ENCODE data around the gene ADAMTS17.

The ADAMTS17 gene

DNA sequence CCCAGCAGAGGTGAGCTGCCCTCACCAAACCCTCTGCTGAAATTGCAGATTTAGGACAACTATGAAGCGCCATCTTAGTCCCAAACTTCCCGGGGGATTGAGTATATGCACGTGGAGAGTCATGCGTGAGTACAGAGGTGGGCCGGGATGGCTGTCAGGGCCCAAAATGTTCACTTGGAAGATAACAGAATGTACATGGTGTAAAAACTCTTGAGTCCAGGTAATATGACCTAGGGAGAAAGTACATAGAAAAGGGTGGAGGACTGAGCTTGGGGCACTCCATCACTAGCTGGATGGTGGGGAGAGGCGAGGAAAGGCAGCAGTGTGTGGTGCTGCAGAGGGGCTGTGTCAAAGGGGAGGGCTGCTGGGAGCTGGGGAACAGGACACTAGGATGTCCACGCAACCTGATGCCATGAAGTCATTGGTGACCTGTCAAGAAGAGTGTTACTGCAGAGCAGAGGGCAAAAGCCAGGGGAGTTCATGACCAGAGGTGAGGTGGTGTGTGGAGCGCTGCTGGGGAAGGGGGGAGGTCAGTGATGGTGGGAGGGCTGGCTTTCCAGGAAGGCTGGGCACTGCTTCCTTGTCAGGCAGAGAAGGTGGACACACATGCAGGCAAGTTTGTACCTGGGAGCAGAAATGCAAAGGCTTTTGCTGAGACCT is 372.4 kb downstream of the ADAMTS17 start:
- no peak for DNase-seq (ENCODE audit: low spot score)

DNA sequence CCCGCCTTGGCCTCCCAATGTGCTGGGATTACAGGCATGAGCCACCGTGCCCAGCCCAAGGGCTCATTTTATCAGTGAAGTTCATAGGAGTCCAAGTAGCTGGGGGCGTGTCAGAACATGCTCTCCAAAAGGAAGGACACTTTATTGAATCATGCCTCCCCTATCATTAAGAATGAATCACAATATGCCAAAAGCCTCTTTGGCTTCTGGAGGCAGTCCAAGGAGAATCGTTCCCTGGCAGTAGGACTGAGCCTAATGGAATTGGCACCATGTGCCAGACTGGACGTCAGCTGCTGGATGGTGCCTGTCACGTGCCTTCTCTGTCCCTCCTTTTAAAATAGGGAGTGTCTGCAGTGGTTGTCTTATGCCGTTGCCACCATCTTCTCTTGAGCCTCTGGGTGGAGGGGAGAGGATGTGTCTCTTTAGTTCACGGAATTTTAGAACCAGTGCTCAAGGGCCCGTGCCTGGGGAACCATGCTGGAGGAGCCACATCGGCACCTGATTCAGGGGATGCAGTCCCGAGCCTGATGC is 373.9 kb downstream of the ADAMTS17 start:
- DNase-seq (ENCODE audit: low spot score) = no peak

DNA sequence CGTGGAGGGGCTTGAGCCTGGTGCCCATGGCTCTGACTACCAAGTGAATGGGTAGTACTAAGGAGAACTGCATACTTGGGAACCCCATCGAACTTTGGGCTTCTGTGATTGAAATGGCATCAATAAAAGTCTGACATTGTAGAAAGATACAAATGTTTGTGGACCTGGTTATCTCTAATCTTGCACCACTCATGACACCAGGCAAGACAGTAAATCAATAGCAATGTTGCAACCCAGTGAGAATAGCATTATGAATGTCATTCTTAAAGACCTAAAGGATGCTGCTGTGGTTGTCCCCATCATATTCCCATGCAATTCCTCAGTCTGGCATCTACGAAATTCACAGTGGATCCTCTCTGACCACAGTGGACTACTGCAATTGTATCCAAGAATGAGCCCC is 375.0 kb downstream of the ADAMTS17 start:
- no peak for DNase-seq (ENCODE audit: low spot score)

- no peak for DNase-seq (ENCODE audit: low spot score)
Observed at GRCh38 chr15:99965376-99965775, 376.4 kb downstream of the ADAMTS17 start.

DNA sequence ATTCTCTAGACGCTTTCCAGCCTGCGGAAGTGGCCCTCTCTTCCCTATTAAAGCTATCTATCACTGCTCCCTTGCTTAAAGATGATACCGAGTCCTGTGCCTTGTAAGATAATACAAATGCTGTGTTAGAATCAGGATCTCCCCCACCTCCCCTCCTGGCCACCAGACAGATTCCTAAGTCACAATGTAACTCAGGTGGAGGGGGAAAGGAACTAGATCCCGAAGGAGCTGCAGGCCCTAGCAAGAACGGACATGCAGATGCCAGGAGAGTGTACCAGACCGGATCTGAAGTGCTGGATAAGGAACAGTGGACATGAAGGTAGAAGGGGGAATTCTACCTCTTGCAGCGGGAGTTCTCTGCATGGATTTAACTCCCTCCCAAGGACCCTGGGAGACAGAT is 377.8 kb downstream of the ADAMTS17 start:
- DNase-seq (ENCODE audit: low spot score) = no peak

DNA sequence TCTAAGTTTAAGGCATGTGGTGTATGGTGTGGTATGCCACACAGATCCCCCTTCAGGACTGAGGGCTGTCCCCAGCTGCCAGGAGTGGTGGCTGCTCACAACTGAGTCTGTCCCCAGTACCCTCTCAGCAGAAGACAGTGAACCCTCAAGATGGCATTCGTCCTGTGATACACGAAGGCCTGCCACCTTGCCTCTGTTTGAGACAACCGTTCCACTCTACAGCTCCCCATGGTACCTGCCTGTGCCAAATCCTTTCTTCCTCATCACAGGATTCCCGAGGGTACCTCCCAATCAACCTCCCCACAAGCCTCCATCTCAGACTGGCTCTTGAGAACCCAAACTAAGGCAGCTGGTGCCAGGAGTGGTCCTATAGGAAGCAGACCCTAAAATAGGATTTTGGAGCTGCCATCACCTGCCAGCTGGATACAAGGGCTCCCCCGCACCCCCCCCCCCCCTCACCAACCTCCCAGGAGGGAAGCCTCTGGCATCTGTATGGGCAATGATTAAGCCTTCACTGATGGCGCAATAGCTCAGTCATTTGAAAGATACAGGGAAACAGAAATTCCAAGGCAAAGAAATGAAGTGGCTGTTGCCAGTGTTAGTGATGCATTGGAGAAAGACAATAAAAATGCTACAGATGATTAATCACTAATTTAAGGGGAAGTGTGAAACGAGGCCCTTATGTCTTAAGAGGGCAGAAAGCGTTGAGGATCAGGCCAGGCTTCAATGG is 378.5 kb downstream of the ADAMTS17 start:
- DNase-seq (ENCODE audit: low spot score) = no peak

- no peak for DNase-seq (ENCODE audit: low spot score)
Observed at GRCh38 chr15:99962006-99962561, 379.7 kb downstream of the ADAMTS17 start.

DNA sequence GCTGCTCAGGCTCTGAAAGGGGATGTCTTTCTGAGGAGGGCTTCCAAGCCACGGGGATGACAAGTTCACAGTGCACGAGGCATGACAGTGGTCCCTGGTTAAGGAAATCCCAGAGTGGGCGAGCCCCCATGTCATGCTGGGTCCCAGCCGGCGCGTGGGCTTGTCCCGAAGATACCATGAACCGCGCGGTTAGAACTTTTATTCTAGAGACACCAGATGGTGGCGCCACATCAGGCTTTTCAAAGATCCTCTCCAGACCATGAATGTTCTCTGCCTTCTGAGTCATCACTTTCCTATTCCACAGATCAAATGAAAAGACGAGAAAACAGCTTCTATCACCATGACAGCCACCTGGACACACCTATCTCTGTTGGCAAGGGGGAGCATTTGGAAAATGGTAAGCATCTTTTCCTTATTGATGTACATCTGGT is 380.7 kb downstream of the ADAMTS17 start:
- peak; percentile 61 for DNase-seq (ENCODE audit: low spot score)

DNA sequence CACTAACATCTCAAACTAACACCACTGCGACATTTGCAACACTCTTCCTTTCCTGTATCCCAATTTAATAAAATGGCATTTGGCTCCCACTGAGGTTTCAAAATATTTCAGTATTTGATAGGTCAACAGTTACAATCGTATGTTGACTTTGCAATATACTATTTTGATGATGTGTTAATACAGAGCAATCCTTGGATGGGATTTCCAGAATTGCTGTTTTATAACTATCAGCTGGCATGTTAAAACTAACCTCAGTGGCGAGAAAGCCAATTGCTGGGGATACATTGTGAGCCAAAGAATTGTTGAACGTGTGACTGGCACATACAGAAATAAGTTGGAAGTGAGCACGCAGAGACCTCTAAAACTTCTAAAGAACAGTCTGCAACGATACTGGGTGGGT is 382.4 kb downstream of the ADAMTS17 start:
- DNase-seq (ENCODE audit: low spot score) = no peak

DNA sequence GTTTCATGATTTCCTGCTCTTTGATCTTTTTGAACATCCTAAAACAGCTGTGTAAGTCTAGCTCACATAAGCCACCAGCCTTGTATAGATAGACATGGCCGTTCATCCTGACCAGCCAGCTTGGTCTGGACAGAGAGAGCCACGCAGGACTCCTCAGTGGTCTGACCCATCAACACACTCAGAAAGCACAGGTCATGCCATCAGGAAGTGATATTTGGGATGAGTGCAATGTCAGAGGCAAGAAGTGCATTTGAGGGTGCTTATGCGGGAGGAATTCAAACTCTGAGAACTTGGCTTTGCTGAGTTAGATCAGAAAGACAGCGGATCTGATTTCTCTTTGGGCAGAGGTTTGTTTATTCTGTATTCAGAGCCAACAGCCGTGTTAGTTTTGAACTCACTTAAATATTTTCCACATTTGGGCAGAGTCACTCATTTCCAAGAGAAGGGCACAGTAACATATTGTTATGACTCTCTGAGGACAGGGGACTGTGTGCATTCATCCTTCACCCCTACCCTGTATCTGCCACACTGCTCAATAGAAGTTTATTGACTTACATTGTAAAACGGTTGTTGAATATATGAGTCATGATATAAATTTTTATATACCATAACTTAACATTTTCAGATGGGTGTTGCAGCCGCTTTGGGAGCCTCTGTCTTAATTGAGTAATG is 383.2 kb downstream of the ADAMTS17 start:
- no peak for DNase-seq (ENCODE audit: low spot score)

- DNase-seq (ENCODE audit: low spot score) = no peak
Observed at GRCh38 chr15:99957642-99958013, 384.1 kb downstream of the ADAMTS17 start.

- DNase-seq (ENCODE audit: low spot score) = no peak
Observed at GRCh38 chr15:99956820-99957641, 384.7 kb downstream of the ADAMTS17 start.

GRCh38 chr15:99956022-99956775 is 385.6 kb downstream of the ADAMTS17 start:
- no peak for DNase-seq (ENCODE audit: low spot score)

- no peak for DNase-seq (ENCODE audit: low spot score)
Observed at GRCh38 chr15:99955532-99955931, 386.2 kb downstream of the ADAMTS17 start.

- DNase-seq (ENCODE audit: low spot score) = no peak
Observed at GRCh38 chr15:99955181-99955525, 386.6 kb downstream of the ADAMTS17 start.

- DNase-seq (ENCODE audit: low spot score) = no peak
Observed at GRCh38 chr15:99954361-99955180, 387.2 kb downstream of the ADAMTS17 start.

- DNase-seq (ENCODE audit: low spot score) = no peak
Observed at GRCh38 chr15:99953886-99954285, 387.9 kb downstream of the ADAMTS17 start.

- DNase-seq (ENCODE audit: low spot score) = no peak
Observed at GRCh38 chr15:99951511-99951910, 390.3 kb downstream of the ADAMTS17 start.

DNA sequence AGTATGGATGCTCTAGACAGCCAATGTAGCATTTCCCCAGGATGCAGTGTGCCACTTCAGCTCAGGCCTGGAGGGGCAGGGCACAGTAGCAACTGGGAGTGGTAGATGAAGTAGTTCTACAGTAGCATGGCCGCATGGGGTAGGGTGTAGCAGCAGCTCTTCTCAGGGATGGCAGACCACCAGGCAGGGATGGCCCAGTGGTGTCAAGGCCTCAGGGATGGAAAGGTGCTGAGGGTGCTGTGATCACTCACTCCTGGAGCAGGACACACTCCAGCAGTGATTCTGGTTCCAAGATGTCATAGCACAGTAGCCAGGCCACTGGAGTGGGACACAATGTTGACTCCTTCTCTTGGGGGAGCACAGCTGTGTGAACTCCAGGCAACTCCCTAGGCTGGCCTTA is 397.6 kb downstream of the ADAMTS17 start:
- no peak for DNase-seq (ENCODE audit: low spot score)

- no peak for DNase-seq (ENCODE audit: low spot score)
Observed at GRCh38 chr15:99943466-99943865, 398.3 kb downstream of the ADAMTS17 start.

Data from hepatic stellate cell (primary cell).